ENCODE measurements around the gene CCDC47. TPM values are rescaled to one million over a fixed set of nuclear protein-coding genes. Genes with fewer than 3 reads are reported as not detected.

The CCDC47 gene
- total and polyA plus RNA-seq, 2 of the 4 experiments (the other 2 are of a cell fraction): 45.7 to 62.0 TPM

- no peaks in the 10 kb centered on the region for H3K9me3 ChIP-seq (ENCODE audit: control insufficient read depth, insufficient read depth, low read length)
- no peak overlapping the region for H3K18ac ChIP-seq (ENCODE audit: low read depth, low read length)
- in situ Hi-C loops (cut with MboI; ENCODE audit: low sequenced_read_pairs): no loop called here
- H3K14ac ChIP-seq (replicated peaks; ENCODE audit: low read depth, low read length): no peak overlapping the region
- H3K23ac ChIP-seq (ENCODE audit: low read depth, low read length): no peak overlapping the region
- CTCF ChIA-PET: no interaction called here
- WGBS, 2 experiments (ENCODE audit: extremely low coverage in 2 of 2, insufficient read length in 1 of 2): no CpG with 5 or more reads among the region's 6 CpGs
- no peak overlapping the region for H2AFZ ChIP-seq (replicated peaks; ENCODE audit: low read length, poor library complexity)
- H3K79me1 ChIP-seq (ENCODE audit: low read depth in 1 of 2, low read length in 2 of 2): no peaks in the 10 kb centered on the region; a peak in 1 of 4 replicates
- ATAC-seq (ENCODE audit: low read depth) (no peak), DNase-seq (no peak)
- H2BK120ac ChIP-seq (ENCODE audit: low read depth, low read length): no peak overlapping the region
- no peak overlapping the region for H2BK15ac ChIP-seq (ENCODE audit: low read depth, low read length)
- intact Hi-C loops (cut with micrococcal nuclease): no loop called here
- H2AK5ac ChIP-seq (ENCODE audit: low read depth, low read length): no peak overlapping the region
- H3K27ac ChIP-seq (ENCODE audit: insufficient read depth, low read length): no peak overlapping the region
- H3K56ac ChIP-seq (ENCODE audit: extremely low read depth, insufficient read depth, low read length): no peak overlapping the region
- no peak overlapping the region for H4K8ac ChIP-seq (ENCODE audit: low read depth in 2 of 2, low read length in 2 of 2)
- H3K36me3 ChIP-seq (ENCODE audit: control insufficient read depth, insufficient read depth, low read length): peaks cover 46% of the 10 kb centered on the region
- POLR2A ChIA-PET (ENCODE audit: unreplicated experiment): no interaction called here
- no TSS peak for BruUV-seq (replicated peaks)
- H4K5ac ChIP-seq (ENCODE audit: low read depth, low read length): no peak overlapping the region
- no peak overlapping the region for H2AK9ac ChIP-seq (replicated peaks; ENCODE audit: low read depth, low read length, poor library complexity)
- no peak overlapping the region for H2BK20ac ChIP-seq (ENCODE audit: low read depth, low read length)
- no peaks in the 10 kb centered on the region for H3K4me1 ChIP-seq (ENCODE audit: control insufficient read depth, insufficient read depth, low read length)
- no peak overlapping the region for H3K4me2 ChIP-seq (ENCODE audit: low read depth, low read length)
- no peak overlapping the region for H2BK5ac ChIP-seq (ENCODE audit: low read depth, low read length, poor library complexity, severe bottlenecking)
- H3K4ac ChIP-seq (ENCODE audit: low read depth, low read length): no peak overlapping the region
- H4K20me1 ChIP-seq (ENCODE audit: insufficient read depth, low read length): no peaks in the 10 kb centered on the region; the same call in 1 of the 2 replicates
- H4K91ac ChIP-seq (ENCODE audit: insufficient read depth, low read depth, low read length): no peak overlapping the region
- no peak overlapping the region for H3K4me3 ChIP-seq (ENCODE audit: insufficient read depth, low read depth, low read length)
- H3K27me3 ChIP-seq (ENCODE audit: control insufficient read depth, insufficient read depth, low read length): no peaks in the 10 kb centered on the region
- TF ChIP-seq MXI1 (IDR thresholded peaks at IDR 0.05; ENCODE audit: borderline replicate concordance, low read depth, low read length) (no peak), MAFK (IDR thresholded peaks at IDR 0.05; ENCODE audit: low read depth, low read length) (no peak), POLR2A (IDR thresholded peaks at IDR 0.05; ENCODE audit: low read depth, low read length) (no peak), CHD1 (IDR thresholded peaks at IDR 0.05; ENCODE audit: low read depth, low read length) (no peak), CEBPB (IDR thresholded peaks at IDR 0.05; ENCODE audit: low read depth, low read length) (no peak), SMC3 (IDR thresholded peaks at IDR 0.05; ENCODE audit: low read depth, low read length) (no peak), FOS (IDR thresholded peaks at IDR 0.05; ENCODE audit: low read depth, low read length) (no peak), MAZ (IDR thresholded peaks at IDR 0.05; ENCODE audit: borderline replicate concordance, low read depth, low read length) (no peak), RAD21 (IDR thresholded peaks at IDR 0.05; ENCODE audit: low read length) (no peak), NFE2L2 (IDR thresholded peaks at IDR 0.05; ENCODE audit: low read depth, low read length) (no peak), BHLHE40 (IDR thresholded peaks at IDR 0.05; ENCODE audit: low read depth, low read length) (no peak), RCOR1 (IDR thresholded peaks at IDR 0.05; ENCODE audit: insufficient replicate concordance, low read length) (no peak), RFX5 (IDR thresholded peaks at IDR 0.05; ENCODE audit: low read depth, low read length) (no peak)
- TF ChIP-seq, protein P1, sequence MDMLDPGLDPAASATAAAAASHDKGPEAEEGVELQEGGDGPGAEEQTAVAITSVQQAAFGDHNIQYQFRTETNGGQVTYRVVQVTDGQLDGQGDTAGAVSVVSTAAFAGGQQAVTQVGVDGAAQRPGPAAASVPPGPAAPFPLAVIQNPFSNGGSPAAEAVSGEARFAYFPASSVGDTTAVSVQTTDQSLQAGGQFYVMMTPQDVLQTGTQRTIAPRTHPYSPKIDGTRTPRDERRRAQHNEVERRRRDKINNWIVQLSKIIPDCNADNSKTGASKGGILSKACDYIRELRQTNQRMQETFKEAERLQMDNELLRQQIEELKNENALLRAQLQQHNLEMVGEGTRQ (IDR thresholded peaks at IDR 0.05; ENCODE audit: low read depth, low read length): no peak
- TF ChIP-seq, protein P2, sequence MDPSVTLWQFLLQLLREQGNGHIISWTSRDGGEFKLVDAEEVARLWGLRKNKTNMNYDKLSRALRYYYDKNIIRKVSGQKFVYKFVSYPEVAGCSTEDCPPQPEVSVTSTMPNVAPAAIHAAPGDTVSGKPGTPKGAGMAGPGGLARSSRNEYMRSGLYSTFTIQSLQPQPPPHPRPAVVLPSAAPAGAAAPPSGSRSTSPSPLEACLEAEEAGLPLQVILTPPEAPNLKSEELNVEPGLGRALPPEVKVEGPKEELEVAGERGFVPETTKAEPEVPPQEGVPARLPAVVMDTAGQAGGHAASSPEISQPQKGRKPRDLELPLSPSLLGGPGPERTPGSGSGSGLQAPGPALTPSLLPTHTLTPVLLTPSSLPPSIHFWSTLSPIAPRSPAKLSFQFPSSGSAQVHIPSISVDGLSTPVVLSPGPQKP (IDR thresholded peaks at IDR 0.05; ENCODE audit: borderline replicate concordance, low read depth, low read length): no peak
- TF ChIP-seq, protein P3, sequence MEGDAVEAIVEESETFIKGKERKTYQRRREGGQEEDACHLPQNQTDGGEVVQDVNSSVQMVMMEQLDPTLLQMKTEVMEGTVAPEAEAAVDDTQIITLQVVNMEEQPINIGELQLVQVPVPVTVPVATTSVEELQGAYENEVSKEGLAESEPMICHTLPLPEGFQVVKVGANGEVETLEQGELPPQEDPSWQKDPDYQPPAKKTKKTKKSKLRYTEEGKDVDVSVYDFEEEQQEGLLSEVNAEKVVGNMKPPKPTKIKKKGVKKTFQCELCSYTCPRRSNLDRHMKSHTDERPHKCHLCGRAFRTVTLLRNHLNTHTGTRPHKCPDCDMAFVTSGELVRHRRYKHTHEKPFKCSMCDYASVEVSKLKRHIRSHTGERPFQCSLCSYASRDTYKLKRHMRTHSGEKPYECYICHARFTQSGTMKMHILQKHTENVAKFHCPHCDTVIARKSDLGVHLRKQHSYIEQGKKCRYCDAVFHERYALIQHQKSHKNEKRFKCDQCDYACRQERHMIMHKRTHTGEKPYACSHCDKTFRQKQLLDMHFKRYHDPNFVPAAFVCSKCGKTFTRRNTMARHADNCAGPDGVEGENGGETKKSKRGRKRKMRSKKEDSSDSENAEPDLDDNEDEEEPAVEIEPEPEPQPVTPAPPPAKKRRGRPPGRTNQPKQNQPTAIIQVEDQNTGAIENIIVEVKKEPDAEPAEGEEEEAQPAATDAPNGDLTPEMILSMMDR (conservative IDR thresholded peaks at IDR 0.05; ENCODE audit: low read depth, low read length): no peak
- no peak overlapping the region for H3K9ac ChIP-seq (ENCODE audit: low read depth, low read length)
- dilution Hi-C loops (cut with HindIII; ENCODE audit: low sequenced_read_pairs, unreplicated experiment): no loop called here
- H3K9me1 ChIP-seq (ENCODE audit: insufficient read depth, low read length): peaks cover 4% of the 10 kb centered on the region; the same call in 1 of the 2 replicates
These were observed 64.3 kb downstream of the CCDC47 start for GRCh38 chr17:63709110-63709509.
